GM18505 (cell line): ENCODE data around the gene ATP1A1.

Experiments used
- ATAC-seq: cut with Tn5 transposase; IDR thresholded peaks from one replicate; pipeline ENCODE4 v1.9.1; 2021; ENCODE audit not compliant: unreplicated experiment
- POLR2A ChIP-seq: IDR thresholded peaks from 4 replicates; pipeline ENCODE4 v1.6.1; 2011; ENCODE audit warnings: borderline replicate concordance; ENCODE audit not compliant: insufficient read depth, insufficient read length; ENCODE audit errors: extremely low read depth

The ATP1A1 gene

DNA sequence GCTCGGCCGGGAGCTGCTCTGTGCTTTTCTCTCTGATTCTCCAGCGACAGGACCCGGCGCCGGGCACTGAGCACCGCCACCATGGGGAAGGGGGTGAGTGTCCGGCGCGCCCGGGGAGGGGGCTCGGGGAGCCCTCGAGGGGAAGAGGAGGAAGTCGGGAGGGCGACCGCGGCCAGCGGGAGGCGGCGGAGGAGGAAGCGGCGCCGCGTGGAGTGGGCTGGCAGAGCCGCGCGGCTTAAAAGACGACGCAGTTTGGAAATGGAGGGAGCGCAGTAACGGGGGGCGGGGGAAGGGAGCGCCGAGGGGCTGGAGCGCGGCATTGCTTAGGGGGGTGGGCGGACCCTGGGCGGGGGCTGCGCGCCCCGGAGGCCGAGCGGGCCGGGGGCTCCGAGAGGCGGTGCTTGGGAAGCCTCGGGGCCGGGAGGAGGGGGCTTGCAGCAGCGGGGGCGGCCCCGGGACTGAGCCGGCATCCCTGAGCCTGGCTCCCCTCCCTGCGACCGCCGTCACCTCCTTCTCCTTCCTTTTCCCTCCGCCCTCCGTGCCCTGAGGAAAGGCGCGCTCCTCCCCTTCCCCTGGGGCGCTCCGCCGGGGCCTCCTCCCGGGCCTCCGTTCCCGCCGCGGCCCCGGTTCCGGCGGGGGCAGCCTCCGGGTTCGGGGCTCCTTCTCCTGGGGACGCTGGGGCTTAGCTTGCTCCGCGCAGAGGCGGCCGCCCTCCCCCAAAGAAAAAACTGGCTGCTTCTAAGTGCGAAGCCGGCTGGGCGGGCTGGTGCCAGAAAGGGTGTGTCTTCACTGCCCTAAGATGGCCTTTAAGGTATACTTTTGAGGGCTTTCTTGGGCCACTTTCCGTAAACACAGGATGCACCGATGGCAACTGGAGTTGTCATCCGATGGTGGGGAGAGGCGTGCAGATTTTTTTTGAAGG is 648 bp downstream of the ATP1A1 start:
- no peak for TF ChIP-seq POLR2A
- ATAC-seq, result peak; percentile 6

DNA sequence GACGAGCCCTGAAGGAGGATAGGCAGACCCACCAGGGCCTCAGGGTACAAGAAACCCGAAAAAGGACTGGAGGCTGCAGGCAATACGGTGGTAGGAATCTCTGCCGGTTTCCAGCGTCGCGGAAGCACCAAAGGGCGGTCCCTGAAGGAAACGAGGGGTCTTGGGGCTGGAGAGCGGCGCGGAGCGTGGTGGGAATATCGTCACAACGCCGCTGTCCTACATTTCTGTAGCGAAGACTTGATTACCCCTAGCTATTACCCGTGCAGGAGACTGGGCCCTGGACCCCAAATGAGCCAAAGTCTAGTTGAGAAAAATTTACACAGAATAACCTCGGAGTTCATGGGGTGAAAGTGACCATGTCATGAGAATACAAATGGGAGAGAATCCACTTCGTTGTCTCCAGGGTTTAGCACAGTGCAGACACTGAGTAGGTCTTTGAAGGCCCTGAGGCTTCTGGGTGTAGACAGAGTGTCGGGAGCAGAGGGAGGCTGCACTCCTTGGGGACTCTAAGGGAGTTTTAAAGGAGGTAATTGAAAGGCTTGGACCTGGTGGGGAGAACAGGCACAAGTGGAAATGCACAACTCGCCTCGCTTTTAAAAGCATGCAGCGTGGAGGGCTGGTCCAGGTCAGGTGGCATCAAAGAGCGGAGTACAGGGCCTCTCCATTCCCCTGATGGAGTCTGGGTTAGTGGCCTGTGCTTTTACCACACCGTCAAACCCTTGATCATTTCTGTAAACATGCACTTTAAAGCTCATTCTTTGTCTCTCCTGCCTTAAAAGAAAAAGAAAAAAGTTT is 1.5 kb downstream of the ATP1A1 start:
- no peak for ATAC-seq
- TF ChIP-seq POLR2A, result no peak

DNA sequence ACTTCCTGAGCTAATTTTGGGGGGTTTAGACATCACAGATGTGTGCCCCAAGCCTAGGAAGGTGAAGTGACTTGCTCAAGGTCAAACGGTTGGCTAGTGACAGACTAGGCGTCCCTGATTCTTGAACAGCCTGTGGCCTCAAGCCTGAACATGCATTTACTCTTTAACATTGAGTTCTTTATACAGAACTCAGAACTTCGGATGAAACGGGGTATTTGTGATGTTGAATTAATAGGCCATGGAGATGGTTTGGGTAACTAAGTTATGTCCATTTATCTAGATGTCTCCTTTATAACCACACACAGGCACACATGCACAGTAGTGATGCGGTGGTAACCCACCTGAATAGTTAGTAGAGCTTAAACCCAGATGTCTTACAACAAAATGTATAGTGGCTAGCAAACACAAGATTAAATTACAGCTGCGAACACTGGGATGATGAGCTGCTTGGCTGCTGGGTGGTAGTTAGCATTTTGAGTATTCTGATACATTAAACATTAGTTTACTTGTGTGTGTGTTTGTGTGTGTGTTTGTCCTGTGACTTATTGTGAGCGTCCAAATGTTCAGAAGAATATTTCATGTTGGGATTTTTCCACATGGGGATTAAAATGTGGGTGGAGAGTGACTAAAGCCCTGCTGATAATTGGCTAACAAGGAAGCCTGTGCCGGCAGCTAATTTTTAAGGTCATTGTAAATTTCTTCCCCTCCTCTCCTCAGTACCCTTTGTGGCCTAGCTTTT is 2.3 kb downstream of the ATP1A1 start:
- ATAC-seq, result no peak
- TF ChIP-seq POLR2A, result peak; percentile 25

DNA sequence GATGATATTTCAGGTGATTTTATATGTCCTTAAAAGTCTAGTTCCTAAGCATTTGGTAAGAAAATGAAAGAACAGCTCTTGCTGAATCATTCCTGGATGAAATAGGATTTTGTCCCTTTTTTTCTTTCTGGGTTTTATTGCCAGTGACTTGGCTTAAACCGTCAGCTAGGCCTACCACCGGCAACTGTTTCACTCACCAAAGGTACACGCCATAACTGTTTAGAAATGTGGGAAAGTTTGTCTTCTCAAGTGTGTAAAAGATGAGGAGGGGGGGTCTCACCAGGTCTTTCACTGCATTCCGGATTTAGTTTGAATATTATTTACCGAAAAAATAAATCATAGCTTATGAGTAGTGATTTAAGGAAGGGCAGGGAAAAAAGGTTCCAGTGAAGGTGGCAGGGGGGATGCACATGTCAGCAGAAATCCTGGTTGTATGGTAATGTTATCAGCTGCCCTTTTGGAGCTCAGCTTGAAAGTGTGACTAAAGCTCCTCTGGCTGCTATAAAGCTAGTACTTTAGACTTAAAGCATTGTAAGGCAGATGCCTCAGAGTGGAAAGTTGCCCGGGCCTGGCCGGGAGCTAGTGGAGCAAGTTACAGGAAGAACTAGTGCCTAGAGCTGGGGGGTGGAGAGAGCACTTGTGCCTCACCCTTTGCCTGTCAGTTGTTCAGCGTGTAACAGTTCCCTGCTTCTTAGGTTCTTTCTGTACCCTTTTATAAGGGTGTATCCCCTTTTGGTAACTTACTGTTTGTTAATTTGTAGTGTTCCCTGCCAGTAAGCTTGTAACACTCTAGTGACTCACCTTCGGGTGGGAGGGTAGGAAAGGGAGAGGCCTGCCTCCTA is 3.1 kb downstream of the ATP1A1 start:
- ATAC-seq, result no peak
- peak; percentile 49 for TF ChIP-seq POLR2A

DNA sequence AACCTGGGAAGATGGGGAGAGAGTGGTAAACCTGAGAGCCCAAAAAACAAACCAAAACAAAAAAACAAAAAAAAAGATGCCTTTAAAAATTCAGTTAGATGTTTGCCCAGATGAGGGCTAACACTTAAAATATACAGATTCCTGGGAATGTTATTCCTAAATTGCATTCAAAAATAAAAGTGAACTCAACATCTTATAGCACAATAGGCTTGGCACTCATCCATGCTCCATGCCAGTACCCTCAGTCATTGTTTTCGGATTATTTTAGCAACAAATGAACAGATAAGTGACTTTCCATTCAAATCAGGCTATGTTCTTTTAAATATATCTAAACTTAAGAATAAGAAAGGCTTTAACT is 3.7 kb downstream of the ATP1A1 start:
- no peak for ATAC-seq
- TF ChIP-seq POLR2A, result no peak

DNA sequence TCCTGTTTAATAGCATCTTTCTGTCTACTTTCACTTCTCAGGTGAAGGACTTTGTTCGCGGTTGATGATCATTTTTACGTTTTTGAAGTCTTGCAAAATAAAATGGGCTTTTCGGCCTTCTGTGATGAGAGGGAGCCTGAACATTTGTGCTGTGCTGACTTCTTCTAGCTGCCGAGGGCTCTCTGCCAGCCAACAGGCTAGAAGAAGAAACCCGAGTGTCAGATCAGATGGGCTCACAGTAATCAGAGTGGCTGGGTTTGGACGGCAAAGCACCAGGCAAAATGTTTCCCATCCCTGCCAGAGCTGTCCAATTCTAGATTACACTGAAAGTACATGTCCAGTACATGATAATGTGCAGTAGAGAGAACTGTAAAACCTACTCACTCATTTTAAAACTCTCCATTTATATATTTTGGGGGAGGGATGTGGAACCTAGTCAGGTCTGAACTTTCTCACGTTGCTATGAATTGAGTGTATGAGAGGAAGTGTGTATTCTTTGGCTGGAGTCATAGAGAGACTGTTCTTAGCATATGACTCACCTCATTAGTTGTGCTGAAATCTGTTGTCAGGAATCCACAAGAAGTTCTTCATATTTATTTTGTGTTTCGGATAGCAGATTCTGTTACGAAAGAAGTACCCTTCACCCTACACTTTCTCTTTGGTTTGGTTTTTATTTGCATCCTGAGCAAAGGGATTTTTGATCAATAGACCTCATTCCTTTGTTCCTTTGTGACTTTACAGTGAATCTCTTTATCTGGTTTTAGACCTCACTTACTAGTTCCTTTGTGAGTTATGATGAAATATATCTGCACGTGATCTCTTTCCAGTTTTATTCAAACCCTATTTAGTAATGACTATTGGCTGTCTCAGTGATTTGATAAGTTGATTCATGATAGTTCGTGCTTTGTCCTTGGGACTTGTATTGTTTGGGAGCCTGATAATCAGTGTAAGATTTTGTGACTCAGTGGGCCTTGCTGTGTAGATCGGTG is 4.8 kb downstream of the ATP1A1 start:
- ATAC-seq, result peak; percentile 56
- peak; percentile 33 for TF ChIP-seq POLR2A

DNA sequence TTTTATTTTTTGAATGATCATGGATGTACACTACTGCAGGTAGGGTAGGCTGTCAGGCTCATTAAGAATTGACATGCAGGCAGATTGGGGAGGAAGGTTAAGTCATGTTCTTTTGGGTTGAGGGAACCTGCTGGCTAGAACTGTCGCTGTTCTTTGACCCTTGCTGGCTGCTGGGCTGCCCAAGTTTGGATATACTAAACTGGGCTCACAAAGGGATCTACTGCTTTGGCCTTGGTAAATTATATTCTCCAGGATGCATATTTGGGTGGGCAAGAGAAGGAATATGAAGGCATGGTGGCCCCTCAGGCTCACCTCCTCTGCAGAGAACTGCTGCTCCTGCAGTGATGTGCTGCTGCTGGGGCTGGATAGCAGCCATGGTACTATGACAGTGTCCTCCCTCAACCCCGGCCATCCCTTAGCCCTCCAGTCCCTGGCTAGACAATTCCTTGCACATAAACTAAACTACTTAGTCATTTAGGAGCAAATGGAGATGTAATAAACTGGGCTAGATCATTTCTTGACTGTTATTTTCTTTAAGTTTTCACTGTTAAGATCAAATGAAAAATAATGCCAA is 6.1 kb downstream of the ATP1A1 start:
- ATAC-seq, result no peak
- no peak for TF ChIP-seq POLR2A

DNA sequence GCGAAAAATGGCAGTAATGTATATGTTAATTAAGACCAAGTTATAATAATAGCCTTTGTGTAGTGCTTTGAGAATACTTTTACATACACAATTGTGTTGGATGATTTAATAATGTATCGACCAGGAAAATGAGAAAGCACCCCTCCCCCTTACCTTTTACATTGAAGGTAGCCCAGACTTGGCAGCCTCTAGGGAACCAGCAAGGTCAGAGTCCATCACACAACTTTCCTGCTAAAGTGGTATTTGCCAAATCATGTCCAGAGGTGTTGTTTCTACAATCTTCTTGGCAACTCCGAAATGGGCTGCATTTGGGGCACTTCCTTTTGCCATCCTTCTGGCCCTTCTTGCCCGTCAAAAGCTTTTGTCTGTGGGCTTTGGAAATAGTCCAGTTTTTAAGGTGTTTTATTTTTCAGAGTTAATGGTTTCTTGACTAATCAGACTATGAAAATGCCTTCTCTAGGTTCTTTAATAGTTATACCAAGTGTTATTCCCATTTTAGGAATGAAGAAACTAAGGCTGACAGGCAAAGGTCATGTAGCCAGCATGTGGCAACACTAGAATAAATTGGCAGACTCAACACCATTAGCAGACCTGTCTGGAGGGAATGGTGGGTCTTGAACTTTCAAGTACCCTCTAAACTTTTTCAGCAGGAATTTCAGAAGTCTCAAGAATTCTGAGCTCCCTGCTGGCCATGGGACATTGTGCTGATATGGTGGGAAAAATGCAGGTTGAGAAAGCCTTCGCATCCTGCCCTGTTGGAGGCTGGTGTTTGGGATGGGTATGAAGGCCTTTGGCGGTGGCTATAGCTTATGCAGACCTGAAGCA is 6.8 kb downstream of the ATP1A1 start:
- no peak for ATAC-seq
- no peak for TF ChIP-seq POLR2A

DNA sequence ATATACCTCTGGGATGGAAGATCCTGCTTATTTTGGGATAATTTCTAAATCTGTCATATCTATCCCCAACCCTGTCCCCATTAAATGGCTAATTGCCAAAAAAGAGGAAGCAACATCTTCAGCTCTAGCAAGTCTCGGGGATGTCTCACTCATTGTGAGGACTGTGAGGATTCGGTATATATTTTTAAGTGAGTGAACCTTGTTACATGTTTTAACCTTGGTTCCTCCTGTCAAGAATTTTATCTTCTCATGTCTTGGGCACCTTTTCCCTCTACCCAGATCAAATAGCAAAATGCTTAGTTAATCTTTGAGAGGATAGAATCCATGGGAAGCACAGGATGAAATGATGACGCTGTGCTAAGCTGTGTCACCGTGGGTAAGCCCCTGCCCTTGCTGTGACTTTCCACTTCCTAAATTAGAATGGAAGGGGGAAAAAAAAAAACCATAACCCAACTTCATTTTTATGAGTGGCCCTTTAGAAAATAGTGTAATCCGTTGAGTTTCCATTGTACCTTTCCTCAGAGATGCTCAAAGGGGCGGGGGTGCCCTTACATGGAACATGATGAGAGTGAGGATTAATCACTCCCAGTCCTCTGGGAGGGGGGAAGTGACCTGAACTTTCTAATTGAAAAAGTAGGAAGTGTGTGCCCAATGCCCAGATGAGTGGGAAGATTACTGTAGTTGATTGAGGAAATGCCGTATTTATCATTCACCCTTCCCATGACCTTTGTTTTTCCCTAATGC is 7.6 kb downstream of the ATP1A1 start:
- TF ChIP-seq POLR2A, result no peak
- no peak for ATAC-seq

DNA sequence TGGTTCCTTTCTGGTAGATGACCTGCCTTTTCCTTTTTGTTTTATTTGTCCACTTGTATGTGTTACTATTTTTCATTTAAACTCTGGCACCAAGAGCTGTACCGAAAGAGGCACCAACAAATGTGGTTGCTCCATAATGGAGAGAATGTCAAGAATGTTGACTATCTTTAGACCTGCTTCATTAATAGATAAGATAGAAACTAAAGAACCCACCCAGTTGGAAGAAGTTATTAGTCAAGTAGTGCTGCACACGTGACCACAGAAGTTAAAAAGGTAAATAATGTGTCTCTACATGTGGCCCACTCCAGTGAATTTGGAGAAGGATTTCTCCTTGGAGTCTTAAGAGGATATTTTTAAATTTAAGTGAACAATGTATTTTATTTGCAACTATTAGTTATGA is 9.3 kb downstream of the ATP1A1 start:
- TF ChIP-seq POLR2A, result no peak
- ATAC-seq, result no peak
